ENCODE results near the gene THUMPD2. TPM values are rescaled to one million over a fixed set of nuclear protein-coding genes. Genes with fewer than 3 reads are reported as not detected.
A peak's percentile ranks its signal among the peaks of the same experiment; 100 is the strongest.

THUMPD2 gene
- total RNA-seq, 1 experiment from 2014 or later: 19.6 TPM

DNA sequence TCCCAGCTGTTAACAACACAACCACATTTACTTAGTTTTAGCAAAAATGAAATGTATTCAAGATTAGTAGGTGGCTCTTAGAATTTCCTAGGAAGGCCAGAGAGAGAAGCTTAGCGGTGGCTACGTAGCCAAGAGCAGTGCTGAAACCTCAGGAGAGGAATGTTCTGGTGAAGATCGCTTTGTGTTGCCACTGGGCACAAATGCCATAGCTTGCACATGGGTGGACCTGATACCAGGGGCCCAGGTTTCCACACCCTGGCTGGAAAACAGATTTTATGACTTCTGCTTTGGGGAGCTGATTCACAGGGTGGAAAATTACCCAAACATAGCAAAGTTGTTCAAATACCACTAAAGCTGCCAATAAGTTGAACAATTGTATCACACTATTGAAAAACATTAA lies 43.4 kb downstream of the THUMPD2 start:
- H3K4me1 Mint-ChIP-seq: peaks cover 33% of the 10 kb centered on the region
- H3K27ac Mint-ChIP-seq: no peak overlapping the region; the same call in 1 of the 2 replicates
- POLR2A ChIA-PET: no interaction called here
- no peaks in the 10 kb centered on the region for H3K27me3 Mint-ChIP-seq (ENCODE audit: low read depth)
- ATAC-seq (no peak), DNase-seq (ENCODE audit: low spot score) (no peak)
- no peak overlapping the region for H3K4me3 Mint-ChIP-seq
- H3K36me3 Mint-ChIP-seq: peaks cover 51% of the 10 kb centered on the region
- CTCF ChIA-PET: no interaction called here
- peaks cover 10% of the 10 kb centered on the region for H3K9me3 Mint-ChIP-seq
- TF ChIP-seq ERG (CRISPR knock-in tag; IDR thresholded peaks at IDR 0.05): no peak
- TF ChIP-seq, protein P1, sequence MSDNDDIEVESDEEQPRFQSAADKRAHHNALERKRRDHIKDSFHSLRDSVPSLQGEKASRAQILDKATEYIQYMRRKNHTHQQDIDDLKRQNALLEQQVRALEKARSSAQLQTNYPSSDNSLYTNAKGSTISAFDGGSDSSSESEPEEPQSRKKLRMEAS (CRISPR knock-in tag; IDR thresholded peaks at IDR 0.05): no peak
- no peak for TF ChIP-seq ZNF512 (CRISPR knock-in tag; IDR thresholded peaks at IDR 0.05; ENCODE audit: borderline replicate concordance)
- TF ChIP-seq AFF4 (CRISPR knock-in tag; IDR thresholded peaks at IDR 0.05; ENCODE audit: borderline replicate concordance): no peak
- no peak for TF ChIP-seq NR1H2 (CRISPR knock-in tag; IDR thresholded peaks at IDR 0.05)
- TF ChIP-seq PRDM15 (CRISPR knock-in tag; IDR thresholded peaks at IDR 0.05): no peak
- TF ChIP-seq GTF2I (CRISPR knock-in tag; conservative IDR thresholded peaks at IDR 0.05): no peak
- no peak for TF ChIP-seq FOXJ3 (CRISPR knock-in tag; IDR thresholded peaks at IDR 0.05; ENCODE audit: borderline replicate concordance)
- TF ChIP-seq GRHL2 (CRISPR knock-in tag; IDR thresholded peaks at IDR 0.05; ENCODE audit: insufficient replicate concordance, severe bottlenecking): no peak

- POLR2A ChIA-PET: interaction anchor here (0.6 kb wide), 1 partner anchor 369 kb away, joined by 8 read pairs; no protein-coding TSS in a partner anchor
- DNase-seq (ENCODE audit: low spot score): no peak
- no peak for ATAC-seq
- peaks cover 30% of the 10 kb centered on the region for H3K4me1 Mint-ChIP-seq
- H3K36me3 Mint-ChIP-seq: peaks cover 48% of the 10 kb centered on the region
- peaks cover 10% of the 10 kb centered on the region for H3K9me3 Mint-ChIP-seq
- CTCF ChIA-PET: no interaction called here
- no peaks in the 10 kb centered on the region for H3K27me3 Mint-ChIP-seq (ENCODE audit: low read depth)
- H3K27ac Mint-ChIP-seq: peak overlapping the region; percentile 4; the same call in 1 of the 2 replicates
- no peak overlapping the region for H3K4me3 Mint-ChIP-seq
- TF ChIP-seq, protein P2, sequence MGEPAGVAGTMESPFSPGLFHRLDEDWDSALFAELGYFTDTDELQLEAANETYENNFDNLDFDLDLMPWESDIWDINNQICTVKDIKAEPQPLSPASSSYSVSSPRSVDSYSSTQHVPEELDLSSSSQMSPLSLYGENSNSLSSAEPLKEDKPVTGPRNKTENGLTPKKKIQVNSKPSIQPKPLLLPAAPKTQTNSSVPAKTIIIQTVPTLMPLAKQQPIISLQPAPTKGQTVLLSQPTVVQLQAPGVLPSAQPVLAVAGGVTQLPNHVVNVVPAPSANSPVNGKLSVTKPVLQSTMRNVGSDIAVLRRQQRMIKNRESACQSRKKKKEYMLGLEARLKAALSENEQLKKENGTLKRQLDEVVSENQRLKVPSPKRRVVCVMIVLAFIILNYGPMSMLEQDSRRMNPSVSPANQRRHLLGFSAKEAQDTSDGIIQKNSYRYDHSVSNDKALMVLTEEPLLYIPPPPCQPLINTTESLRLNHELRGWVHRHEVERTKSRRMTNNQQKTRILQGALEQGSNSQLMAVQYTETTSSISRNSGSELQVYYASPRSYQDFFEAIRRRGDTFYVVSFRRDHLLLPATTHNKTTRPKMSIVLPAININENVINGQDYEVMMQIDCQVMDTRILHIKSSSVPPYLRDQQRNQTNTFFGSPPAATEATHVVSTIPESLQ (CRISPR knock-in tag; IDR thresholded peaks at IDR 0.05): no peak
- TF ChIP-seq, protein P3, sequence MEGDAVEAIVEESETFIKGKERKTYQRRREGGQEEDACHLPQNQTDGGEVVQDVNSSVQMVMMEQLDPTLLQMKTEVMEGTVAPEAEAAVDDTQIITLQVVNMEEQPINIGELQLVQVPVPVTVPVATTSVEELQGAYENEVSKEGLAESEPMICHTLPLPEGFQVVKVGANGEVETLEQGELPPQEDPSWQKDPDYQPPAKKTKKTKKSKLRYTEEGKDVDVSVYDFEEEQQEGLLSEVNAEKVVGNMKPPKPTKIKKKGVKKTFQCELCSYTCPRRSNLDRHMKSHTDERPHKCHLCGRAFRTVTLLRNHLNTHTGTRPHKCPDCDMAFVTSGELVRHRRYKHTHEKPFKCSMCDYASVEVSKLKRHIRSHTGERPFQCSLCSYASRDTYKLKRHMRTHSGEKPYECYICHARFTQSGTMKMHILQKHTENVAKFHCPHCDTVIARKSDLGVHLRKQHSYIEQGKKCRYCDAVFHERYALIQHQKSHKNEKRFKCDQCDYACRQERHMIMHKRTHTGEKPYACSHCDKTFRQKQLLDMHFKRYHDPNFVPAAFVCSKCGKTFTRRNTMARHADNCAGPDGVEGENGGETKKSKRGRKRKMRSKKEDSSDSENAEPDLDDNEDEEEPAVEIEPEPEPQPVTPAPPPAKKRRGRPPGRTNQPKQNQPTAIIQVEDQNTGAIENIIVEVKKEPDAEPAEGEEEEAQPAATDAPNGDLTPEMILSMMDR (IDR thresholded peaks at IDR 0.05): no peak
- TF ChIP-seq ZNF121 (CRISPR knock-in tag; IDR thresholded peaks at IDR 0.05) (no peak), SMAD4 (CRISPR knock-in tag; IDR thresholded peaks at IDR 0.05) (no peak), ZNF219 (CRISPR knock-in tag; IDR thresholded peaks at IDR 0.05; ENCODE audit: borderline replicate concordance) (no peak), ETV6 (CRISPR knock-in tag; IDR thresholded peaks at IDR 0.05) (no peak), SOX15 (CRISPR knock-in tag; IDR thresholded peaks at IDR 0.05) (no peak)
- TF ChIP-seq, protein P4, sequence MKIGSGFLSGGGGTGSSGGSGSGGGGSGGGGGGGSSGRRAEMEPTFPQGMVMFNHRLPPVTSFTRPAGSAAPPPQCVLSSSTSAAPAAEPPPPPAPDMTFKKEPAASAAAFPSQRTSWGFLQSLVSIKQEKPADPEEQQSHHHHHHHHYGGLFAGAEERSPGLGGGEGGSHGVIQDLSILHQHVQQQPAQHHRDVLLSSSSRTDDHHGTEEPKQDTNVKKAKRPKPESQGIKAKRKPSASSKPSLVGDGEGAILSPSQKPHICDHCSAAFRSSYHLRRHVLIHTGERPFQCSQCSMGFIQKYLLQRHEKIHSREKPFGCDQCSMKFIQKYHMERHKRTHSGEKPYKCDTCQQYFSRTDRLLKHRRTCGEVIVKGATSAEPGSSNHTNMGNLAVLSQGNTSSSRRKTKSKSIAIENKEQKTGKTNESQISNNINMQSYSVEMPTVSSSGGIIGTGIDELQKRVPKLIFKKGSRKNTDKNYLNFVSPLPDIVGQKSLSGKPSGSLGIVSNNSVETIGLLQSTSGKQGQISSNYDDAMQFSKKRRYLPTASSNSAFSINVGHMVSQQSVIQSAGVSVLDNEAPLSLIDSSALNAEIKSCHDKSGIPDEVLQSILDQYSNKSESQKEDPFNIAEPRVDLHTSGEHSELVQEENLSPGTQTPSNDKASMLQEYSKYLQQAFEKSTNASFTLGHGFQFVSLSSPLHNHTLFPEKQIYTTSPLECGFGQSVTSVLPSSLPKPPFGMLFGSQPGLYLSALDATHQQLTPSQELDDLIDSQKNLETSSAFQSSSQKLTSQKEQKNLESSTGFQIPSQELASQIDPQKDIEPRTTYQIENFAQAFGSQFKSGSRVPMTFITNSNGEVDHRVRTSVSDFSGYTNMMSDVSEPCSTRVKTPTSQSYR (CRISPR knock-in tag; IDR thresholded peaks at IDR 0.05): no peak
These were observed 44.6 kb downstream of the THUMPD2 start for GRCh38 chr2:39734445-39734844.
